MM.1S (cell line): ENCODE measurements around the gene SLC6A3.

Experiments used
- CTCF ChIP-seq: fragments of 300-600 bp; sonication (generic); IDR thresholded peaks from 2 replicates; pipeline ENCODE4 v1.5.1; 2016; ENCODE audit warnings: antibody characterized with exemption, low read length, mixed read lengths
- EZH2 ChIP-seq: fragments of 300-600 bp; sonication (generic); optimal IDR thresholded peaks from 2 replicates; pipeline ENCODE3; 2017; ENCODE audit warnings: low read depth, mild to moderate bottlenecking, antibody characterized with exemption, low read length, mixed read lengths

- TF ChIP-seq CTCF (no peak), EZH2 (no peak)
Observed at GRCh38 chr5:1462358-1462757, 17.1 kb upstream of the SLC6A3 start.
